Measurements from ENCODE around the gene ARHGEF38.

ARHGEF38 gene

GRCh38 chr4:105543346-105543745 is 9.1 kb upstream of the ARHGEF38 start:
- H3K4me3 ChIP-seq (ENCODE audit: low read depth, low read length) = no peak overlapping the region
- no peak for TF ChIP-seq CTCF (IDR thresholded peaks at IDR 0.05; ENCODE audit: control insufficient read depth, extremely low read depth, insufficient read depth)

GRCh38 chr4:105543881-105544280 is 8.5 kb upstream of the ARHGEF38 start:
- no peak for TF ChIP-seq CTCF (IDR thresholded peaks at IDR 0.05; ENCODE audit: control insufficient read depth, extremely low read depth, insufficient read depth)
- DNase-seq (ENCODE audit: low read depth) = no peak
- H3K4me3 ChIP-seq (ENCODE audit: low read depth, low read length) = no peak overlapping the region

More at GRCh38 chr4:105543346-105543745, 9.1 kb upstream of the ARHGEF38 start:
- no peak for DNase-seq (ENCODE audit: low read depth)

- TF ChIP-seq CTCF (IDR thresholded peaks at IDR 0.05; ENCODE audit: control insufficient read depth, extremely low read depth, insufficient read depth) = no peak
- no peak for DNase-seq (ENCODE audit: low read depth)
These were observed 7.7 kb upstream of the ARHGEF38 start for GRCh38 chr4:105544520-105545286.

GRCh38 chr4:105546086-105546485 is 6.3 kb upstream of the ARHGEF38 start:
- DNase-seq (ENCODE audit: low read depth) = no peak
- TF ChIP-seq CTCF (IDR thresholded peaks at IDR 0.05; ENCODE audit: control insufficient read depth, extremely low read depth, insufficient read depth) = no peak
- no peak overlapping the region for H3K4me3 ChIP-seq (ENCODE audit: low read depth, low read length)

More at GRCh38 chr4:105544520-105545286, 7.7 kb upstream of the ARHGEF38 start:
- H3K4me3 ChIP-seq (ENCODE audit: low read depth, low read length) = no peak overlapping the region

- TF ChIP-seq CTCF (IDR thresholded peaks at IDR 0.05; ENCODE audit: control insufficient read depth, extremely low read depth, insufficient read depth) = no peak
- no peak overlapping the region for H3K4me3 ChIP-seq (ENCODE audit: low read depth, low read length)
- no peak for DNase-seq (ENCODE audit: low read depth)
These were observed 4.7 kb upstream of the ARHGEF38 start for GRCh38 chr4:105547769-105548168.

- no peak for DNase-seq (ENCODE audit: low read depth)
- no peak overlapping the region for H3K4me3 ChIP-seq (ENCODE audit: low read depth, low read length)
- TF ChIP-seq CTCF (IDR thresholded peaks at IDR 0.05; ENCODE audit: control insufficient read depth, extremely low read depth, insufficient read depth) = no peak
These were observed 3.9 kb upstream of the ARHGEF38 start for GRCh38 chr4:105548483-105548882.

GRCh38 chr4:105550641-105551040 is 1.8 kb upstream of the ARHGEF38 start:
- no peak for DNase-seq (ENCODE audit: low read depth)
- no peak for TF ChIP-seq CTCF (IDR thresholded peaks at IDR 0.05; ENCODE audit: control insufficient read depth, extremely low read depth, insufficient read depth)
- H3K4me3 ChIP-seq (ENCODE audit: low read depth, low read length) = no peak overlapping the region

All from LNCaP clone FGC (cell line).